A549 treated with DMSO at 1 μM for 4 hours (cell line): Measurements from ENCODE around the gene MAP2K1. TPM values are rescaled to one million over a fixed set of nuclear protein-coding genes. Genes with fewer than 3 reads are reported as not detected.

Experiments used
- total RNA-seq: library from RNA; stranded (reverse); fragments of 200-300 nt; extraction: Qiagen RNA extraction; gene quantifications from 5 replicates; pipeline ENCODE4 v1.2.3, GENCODE V29; 2022; ENCODE audit warnings: low read depth

Gene MAP2K1
- total RNA-seq = 66.9 to 114 TPM (median 103 TPM) in 5 replicates

DNA sequence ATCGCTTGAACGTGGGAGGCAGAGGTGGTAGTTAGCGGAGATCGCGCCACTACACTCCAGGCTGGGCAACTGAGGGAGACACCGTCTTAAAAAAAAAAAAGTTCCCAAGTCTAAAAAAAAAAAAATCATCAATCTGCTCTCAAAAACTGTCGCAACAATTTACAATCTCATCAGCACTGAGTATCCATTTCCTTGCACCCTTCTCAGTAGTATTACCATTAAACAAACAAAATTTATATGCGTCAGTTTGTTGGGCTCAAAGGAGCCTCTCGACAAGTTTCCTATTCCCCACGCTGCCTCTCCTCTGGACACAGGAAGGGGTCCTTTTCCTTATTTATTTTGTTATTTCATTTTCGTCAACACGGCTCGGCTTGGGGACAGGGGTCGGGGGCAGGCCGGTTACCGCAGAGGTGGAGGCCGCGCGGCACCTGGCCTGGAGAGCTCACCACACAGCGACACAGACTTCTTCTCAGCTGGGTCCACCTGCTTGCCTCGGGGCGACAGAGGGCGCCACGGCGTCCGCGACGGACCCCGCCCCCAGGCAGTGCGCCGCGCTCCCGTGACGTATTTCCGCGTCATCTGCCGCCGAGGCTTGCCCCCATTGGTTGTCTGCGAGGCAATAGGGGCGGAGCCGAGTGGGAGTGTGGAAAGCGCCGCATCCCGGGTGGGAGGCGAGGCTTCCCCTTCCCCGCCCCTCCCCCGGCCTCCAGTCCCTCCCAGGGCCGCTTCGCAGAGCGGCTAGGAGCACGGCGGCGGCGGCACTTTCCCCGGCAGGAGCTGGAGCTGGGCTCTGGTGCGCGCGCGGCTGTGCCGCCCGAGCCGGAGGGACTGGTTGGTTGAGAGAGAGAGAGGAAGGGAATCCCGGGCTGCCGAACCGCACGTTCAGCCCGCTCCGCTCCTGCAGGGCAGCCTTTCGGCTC, at the start of gene MAP2K1:
Gene MAP2K1, plus strand, starts transcription at position 709 of the 920 bp plus-strand sequence. CDS start 436 bp downstream, outside the sequence.

DNA sequence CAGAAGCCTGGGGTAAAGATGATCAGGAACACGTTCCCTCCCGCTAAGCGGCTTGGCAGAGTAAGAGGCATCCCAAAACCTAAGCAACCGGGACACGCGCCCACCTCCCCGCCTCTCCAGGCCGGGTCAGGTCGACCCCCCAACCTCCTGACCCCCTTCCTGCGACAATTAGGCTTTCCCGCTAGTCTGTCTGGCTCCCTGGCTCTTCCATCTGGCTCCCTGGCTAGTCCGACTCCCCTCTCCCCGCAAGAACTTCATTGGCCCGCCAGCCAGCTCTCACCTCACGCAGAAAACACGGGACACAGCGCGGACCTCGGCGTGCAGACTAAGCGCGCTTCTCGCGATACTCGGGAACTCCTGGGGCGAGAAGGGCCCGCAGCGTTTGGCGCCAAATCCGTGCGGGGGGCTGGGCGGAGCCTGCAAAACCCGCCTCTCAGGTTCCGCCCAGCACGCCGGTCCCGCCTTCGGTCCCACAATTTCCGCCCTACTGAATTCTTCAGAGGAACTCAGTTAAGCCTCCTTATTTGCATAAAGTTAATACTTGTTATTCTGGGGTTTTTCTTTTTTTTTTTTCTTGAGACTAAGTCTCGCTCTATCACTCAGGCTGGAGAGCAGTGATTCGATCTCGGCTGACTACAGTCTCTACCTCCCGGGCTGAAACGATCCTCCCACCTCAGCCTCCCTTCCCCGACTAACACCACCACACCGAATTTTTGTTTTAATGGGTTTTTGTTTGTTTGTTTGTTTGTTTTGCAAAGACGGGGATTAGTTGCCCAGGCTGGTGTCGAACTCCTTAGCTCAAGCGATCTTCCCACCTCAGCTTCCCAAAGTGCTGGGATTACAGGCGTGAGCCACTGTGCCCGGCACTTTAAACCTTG, 30.1 kb upstream of the MAP2K1 start, which contains the start of gene TIPIN:
Gene TIPIN, minus strand, starts transcription at position 327 of the 878 bp plus-strand sequence. CDS start 3,738 bp downstream, outside the sequence.

DNA sequence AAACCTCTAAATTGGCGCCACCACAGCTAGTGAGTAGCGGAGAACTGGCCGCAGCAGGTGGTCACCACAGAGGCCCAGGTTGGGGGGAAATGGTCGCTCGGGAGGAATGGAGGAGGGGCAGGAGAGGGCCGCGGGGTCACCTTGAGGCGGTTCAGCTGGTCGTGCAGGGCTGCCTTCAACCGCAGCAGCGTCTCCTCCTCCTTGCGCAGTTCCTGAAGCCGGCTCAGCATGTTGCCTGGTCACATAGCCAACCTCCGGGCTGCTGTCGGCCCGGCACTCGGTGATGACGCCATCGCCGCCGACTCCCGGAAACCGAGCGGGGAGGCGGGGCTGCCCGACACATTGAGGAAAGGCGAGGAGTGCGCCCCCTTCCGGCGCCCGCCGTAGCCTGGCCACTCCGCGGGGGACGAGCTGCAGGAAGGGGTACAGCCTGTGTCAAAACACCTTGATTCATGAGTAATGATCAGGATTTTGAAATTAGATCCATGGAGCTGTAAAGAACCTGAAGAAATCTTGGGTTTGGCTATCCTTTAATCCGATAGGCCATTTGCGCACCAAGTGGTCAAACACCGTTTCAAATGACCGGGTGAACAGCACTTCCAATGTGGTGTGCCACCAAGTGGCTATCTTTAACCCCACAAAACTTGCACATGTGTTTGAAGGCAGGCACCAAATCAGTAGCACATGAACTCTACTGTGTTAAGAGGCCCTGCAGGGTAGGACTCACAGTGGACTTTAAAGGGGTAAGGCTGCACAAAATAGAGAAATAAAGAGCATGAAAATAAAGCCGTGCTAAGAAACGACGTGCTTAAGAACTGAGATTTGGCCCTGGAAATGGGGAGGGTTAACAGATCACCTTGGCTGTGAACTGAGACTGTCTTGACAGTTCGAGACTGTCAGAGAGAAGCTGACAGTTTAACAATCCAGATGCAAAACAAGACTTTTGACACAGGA, 111.1 kb downstream of the MAP2K1 start, which contains the start of gene SNAPC5:
Gene SNAPC5, minus strand, starts transcription at position 261 of the 954 bp plus-strand sequence. Its CDS starts 31 bp downstream, at position 230.

DNA sequence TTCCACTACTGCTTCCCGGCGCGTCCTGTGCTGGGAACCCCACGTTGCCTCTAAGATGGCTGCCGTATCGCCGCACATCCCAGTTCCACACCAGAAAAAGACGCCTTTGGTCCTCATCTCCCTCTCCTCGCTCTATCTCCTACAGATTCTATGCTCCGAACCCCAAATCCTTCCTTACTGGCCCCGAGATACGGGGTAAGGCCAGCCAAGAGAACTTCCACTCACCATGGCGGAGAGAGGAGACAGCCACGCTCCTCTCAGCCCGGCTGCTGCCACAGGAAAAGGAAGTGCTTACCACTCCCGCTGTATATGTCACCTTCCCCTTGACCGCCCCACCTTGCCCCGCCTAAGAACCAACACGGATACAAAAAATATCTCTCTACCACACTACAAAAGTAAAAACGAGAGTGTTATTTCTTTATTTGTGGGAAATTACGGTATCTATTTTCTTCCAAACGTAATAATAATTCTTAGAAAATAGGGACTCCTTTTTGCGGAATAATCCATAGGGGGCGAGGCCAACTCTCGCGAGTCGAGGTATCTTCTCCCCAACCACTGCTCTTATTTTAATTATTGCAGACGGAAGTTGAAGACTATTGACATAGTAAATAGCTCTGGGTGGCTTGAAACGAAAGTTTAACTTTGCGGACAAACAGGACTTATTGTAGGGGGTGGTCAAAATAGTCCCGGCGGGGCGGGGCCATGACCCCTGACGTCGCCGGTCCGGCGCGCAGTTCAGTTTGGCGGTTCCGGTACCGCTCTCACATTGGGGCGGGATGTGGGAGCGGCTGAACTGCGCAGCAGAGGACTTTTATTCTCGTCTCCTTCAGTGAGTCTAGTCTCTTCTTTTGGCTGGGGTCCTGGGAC, 118.1 kb downstream of the MAP2K1 start, which contains the start of the genes RPL4 and ZWILCH:
Gene RPL4, minus strand, starts transcription at position 293 of the 867 bp plus-strand sequence. Its CDS starts 65 bp downstream, at position 228.
Gene ZWILCH, plus strand, starts transcription at position 764 of the 867 bp plus-strand sequence. Its CDS starts 13 bp downstream, at position 777.

Other genes starting within 250 kb of the MAP2K1 start
- 0.11 to 0.74 TPM (median 0.49 TPM) in 5 replicates for gene MEGF11, start 133.2 kb upstream of the MAP2K1 start, total RNA-seq
- gene DIS3L, start 93.3 kb upstream of the MAP2K1 start, total RNA-seq = 31.8 to 37.6 TPM (median 35.4 TPM) in 5 replicates
- gene TIPIN, start 30.2 kb upstream of the MAP2K1 start, total RNA-seq = 27.0 to 29.7 TPM (median 28.0 TPM) in 5 replicates
- gene SNAPC5, start 110.8 kb downstream of the MAP2K1 start, total RNA-seq = 43.8 to 62.1 TPM (median 51.5 TPM) in 5 replicates
- 5,234 to 6,607 TPM (median 5,532 TPM) in 5 replicates for gene RPL4, start 117.9 kb downstream of the MAP2K1 start, total RNA-seq
- gene ZWILCH, start 118.4 kb downstream of the MAP2K1 start, total RNA-seq = 29.5 to 46.6 TPM (median 39.2 TPM) in 5 replicates
- 0.06 TPM in 2 of 5 replicates, not detected in the others for gene LCTL, start 179.1 kb downstream of the MAP2K1 start, total RNA-seq